Effector CD4-positive, alpha-beta T cell (primary cell): Measurements from ENCODE around the gene ADCY1.

Experiments
- DNase-seq: peaks from one replicate; pipeline ENCODE4 v3.0.0-alpha.2; 2020

The ADCY1 gene

DNA sequence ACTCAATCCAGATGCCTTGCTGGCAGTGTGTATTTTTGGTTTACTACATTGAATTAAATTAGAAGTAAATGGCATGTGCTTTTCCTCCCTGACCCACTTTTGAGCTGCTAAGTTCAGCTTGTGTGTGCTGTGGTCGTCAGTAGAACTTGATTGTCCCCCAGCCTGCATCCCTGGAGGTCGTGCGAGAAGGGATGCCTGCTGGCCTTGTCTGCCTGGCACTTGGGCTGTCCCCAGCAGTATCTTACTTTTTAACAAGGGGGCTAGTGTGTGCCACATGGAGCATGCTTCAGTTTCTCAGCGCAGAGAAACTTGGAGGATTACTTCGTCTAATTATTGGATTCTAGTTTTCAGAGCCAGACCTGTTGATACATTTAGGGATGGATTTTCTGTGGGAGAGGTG, 80.2 kb downstream of the ADCY1 start:
- DNase-seq, result no peak

DNA sequence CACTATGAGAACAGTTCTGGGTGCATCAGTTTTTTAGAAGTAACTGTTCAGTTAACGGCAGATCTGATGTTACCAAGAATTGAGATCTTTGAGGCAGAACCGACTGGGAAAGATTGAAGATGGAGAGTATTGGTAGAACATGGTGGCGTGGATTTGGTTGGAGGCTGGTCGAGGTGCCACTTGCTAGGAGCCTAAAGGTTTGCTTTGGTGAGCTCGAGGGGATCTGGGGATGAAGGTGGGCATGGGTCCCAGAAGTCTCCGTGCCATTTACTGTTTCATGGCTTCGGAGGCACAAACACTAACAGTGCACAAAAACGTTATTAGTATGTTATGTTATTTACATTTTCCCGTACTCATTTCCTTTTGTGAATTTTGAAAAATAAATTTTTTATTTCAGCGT, 81.4 kb downstream of the ADCY1 start:
- DNase-seq, result no peak

DNA sequence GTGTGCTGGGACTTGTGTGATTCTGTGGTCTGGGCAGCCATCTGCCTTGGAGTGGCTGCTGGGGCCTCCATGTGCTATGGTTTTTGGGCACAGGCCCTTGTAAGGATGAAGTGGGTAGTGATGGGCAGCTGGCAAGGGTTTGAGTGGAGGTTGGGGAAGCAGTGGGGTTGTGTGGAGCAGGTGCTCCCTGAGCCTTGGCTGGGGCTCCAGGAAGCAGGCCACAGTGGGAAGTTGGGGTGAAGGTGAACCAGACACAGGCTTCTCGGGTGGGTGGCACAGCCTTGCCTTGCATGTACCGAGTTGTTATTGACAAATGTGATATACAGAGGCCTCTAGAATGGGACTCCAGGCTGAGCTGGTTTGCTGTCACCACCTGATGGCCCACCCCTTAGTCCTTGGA, 82.3 kb downstream of the ADCY1 start:
- DNase-seq, result no peak

DNA sequence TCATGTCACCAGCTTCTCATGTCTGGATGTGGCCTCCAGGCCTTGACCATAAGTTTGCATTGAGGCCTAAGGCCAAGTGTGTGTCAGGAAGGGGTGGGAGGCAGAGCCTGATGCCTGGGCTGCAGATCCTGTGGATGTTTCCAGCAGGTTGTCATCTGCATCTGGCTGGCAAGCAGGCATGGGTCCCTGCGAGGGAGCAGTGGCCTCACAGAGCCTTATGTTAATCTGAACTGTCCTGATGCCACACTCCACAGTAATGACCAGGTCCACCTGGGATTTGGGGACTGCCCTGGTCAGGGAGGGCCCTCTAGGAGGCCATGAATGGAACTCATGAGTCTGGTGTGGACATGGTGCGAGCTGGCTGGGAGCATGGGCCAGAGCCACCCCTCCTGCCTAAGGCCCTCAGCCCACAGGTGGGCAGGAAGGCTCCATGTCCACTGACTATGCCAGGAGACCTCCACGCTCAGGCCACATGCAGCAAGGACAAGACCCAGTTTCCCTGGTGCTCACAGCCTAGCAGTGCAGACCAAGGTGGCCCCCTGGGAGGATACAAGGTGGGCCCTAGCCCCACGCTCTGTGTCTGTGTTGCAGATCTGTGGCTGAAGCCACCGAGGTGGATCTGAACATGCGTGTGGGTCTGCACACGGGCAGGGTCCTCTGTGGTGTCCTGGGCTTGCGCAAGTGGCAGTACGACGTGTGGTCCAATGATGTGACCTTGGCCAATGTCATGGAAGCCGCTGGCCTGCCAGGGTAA, 83.1 kb downstream of the ADCY1 start:
- DNase-seq, result no peak

DNA sequence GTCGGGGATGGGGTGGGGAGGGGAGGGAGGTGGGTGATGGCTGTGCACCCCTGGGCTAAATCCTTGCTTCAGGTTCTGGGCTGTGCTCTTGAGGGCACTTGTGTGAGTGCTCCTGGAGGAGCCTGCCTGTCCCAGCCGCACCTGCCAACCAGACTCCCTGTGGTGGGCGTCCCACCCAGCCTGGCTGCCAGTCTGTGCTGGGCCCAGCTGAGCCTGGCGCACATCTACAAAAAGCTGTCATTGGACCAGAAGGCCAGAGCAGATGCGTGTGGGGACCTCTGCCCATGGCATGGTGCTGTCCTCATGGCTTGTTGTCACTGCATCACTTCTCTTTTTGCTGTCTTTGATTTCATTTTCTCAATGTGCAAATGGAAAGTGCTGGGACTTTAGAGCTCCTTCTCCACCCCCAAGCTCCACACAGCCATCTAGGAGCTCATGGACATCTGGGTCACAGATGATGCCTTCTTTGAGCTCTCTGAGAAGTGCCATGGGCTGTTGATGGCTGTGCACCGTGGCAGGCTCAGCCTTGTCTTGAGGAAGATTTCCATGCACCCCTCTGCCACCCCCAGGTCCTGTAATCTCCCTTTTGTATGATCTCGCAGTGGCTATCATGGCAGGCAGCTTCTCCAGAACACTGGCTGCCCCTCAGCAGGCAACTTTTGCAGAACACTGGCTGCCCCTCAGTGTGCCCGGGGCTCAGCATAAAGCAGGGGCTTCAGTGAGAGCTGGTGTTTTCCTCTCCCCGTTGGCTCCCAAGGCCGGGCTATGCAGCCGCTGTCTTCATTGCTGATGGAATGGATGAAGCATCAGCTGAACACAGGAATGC, 83.9 kb downstream of the ADCY1 start:
- no peak for DNase-seq

DNA sequence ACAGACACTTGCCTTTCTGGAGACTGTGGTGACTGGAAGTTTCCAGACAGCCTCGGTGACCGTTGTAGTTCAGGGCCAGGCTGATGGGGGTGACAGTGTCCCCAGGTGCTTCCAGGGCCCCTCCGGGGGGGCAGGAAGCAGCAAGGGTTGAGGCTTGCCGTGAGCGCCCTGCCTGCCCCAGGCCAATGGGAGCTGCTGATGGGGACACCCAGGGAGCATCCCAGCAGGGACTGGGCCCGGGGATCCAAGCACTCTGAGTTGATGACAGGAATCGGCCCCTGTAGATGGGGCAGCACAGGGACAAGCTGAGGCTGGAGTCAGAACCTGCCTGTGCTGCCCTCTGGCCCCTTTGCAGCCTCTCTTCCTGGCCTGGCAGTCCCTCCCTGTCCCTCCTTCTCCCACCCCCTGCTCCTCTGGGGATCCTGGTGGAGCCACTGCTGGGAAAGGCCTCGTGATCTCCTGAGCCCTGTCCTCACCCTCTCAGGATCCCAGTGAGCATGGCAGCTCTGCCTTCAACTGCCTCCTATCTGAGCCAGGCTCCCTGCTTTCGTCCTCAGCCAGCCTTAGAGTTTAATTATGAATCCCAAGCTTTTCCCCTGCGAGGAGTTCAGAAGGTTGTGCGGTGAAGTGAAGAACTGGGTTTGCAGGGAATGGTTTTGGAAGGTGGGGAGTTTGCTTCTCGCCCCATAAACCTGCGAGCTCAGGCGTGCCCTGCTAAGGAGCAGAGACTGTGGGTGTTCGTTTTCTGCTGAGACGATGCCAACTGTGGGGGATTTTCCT, 84.7 kb downstream of the ADCY1 start:
- DNase-seq, result no peak

DNA sequence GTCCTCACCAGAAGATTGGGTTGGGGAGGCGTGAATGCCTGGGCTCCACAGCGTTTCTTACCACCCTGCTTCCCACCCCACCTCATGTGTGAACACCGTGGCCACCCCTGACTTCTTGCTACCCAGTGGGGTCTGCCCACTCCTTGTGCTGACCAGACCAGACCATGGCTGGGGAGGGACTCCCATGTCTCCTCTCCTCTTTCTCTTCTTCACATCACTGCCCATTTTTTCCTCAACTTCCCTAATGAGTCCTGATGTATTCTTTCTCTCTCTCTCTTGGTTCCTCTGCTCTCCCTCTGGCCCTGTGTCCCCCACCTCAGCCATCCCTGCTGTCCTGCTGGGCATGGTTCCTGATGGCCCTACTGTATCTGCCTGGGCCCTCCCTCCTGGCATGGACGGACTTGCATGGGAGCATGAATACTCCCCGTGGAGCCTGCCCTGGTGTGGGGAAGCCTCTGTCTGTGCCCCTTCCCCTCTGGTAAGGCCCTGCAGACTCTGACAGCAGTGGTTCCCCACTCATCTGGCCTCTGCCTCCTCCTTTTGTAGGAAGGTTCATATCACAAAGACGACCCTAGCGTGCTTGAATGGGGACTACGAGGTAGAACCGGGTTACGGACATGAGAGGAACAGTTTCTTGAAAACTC, 85.5 kb downstream of the ADCY1 start:
- DNase-seq, result no peak

DNA sequence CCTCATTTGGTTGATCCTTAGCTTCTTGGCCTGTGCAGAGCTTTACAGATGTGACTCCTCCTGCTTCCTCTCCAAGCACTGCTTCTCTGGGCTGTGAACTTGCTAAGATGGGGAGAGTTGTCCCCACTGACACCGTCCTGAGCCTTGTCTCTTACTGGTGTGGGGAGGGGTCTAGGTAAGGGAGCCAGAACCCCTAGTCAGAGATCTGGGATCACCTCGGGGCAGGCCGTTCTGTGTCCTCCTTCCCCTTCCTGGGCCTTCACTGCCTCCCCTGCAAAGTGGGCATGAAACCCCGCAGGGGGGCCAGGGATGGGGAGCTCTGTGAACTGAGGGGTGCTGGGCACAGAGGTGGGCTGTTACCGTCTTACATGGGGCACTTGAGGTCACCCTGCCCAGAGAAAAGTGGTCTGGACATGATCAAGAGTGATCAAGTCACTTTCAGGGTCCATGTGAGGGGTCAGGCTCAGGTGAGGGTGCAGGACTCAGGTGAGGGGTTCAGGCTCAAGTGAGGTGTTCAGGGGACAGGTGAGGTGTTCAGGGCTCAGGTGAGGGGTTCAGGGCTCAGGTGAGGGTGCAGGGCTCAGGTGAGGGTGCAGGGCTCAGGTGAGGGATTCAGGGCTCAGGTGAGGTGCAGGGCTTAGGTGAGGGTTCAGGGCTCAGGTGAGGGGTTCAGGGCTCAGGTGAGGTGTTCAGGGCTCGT, 86.2 kb downstream of the ADCY1 start:
- no peak for DNase-seq

DNA sequence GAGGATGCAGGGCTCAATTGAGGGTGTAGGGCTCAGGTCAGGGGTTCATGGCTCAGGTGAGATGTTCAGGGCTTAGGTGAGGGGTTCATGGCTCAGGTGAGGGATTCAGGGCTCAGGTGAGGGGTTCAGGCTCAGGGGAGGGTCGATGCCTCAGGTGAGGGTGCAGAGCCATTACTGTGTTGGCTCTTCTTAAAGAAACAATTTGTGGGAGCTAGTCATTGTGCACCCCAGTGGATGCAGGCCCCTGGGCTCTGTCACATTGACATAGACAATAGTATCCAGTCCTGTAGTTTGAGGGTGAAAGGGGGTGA, 86.7 kb downstream of the ADCY1 start:
- no peak for DNase-seq

DNA sequence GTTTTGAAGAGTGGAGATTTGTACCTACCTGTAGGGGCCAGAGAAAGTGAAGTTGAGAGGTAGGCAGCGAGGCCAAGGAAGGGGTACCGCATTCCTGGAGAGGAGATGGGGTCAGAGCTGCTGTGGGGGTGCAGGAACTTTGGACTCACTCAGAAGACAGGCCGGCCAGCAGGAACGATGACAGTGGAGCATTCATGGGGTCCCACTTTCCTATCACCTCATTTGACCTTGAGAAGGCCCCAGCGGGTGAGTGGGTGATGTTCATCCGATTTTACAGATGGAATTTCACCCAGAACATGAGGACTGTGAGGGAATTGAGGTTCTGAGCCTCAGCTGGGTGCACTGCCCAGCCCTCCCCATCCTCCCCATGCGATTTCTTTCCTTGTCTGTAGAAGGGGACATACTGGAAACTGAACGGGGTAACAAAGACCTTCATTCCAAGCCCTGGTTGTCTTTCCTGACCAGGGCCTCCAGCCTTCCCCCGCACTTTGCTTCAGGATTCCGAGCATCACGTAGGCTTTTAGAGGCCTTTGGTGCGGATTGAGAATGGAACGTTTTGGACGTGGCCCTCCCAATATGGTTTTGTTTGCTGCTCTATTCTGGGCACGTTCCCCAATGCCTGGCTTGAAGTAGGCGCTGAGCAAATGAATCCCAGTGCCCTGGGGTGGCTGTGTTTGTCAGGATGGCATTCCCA, 87.3 kb downstream of the ADCY1 start:
- no peak for DNase-seq

DNA sequence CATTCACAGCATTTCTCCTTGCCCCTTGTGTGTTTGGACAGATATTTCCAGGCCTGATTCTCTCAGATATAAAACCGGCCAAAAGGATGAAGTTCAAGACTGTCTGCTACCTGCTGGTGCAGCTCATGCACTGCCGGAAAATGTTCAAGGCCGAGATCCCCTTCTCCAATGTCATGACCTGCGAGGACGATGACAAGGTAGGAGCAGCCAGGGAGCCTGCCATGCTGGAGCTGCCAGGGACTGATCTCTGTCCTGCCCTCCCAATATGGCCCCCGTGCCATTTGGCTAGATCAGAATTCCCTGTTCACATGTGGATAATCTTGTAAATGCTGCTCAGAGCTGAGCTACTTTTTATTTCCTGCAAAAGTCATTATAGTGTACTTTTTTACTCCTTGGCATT, 87.8 kb downstream of the ADCY1 start:
- DNase-seq, result no peak

DNA sequence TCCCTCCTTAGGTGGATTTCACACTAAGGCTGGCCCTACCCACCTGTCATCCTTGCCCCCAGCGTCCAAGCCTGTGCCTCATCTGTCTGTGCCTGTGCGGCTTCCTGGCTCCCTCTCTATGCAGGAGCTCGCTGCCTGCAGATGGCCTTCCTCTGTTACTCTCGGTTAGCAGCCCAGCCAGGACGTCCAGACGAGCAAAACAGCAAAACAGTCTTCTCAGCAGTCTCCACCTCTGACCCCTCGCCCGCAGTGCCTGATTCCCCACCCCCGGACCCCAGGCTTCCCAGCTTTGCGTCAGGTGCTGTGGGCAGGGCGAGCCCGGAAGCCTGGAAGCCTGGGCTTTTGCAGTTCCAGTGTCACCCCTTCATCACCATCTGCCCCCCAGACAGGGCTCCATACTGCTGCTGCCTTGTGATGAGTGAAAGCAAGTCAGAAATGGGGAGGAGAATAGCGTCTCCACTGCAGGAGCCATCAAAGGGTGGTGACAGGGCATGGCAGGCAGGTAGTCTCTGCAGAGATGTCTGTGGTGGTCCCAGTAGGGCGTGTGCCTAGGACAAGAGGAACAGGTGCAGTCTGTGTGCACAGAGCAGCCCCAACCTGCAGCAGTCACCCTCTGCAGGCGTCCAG, 88.5 kb downstream of the ADCY1 start:
- DNase-seq, result no peak

DNA sequence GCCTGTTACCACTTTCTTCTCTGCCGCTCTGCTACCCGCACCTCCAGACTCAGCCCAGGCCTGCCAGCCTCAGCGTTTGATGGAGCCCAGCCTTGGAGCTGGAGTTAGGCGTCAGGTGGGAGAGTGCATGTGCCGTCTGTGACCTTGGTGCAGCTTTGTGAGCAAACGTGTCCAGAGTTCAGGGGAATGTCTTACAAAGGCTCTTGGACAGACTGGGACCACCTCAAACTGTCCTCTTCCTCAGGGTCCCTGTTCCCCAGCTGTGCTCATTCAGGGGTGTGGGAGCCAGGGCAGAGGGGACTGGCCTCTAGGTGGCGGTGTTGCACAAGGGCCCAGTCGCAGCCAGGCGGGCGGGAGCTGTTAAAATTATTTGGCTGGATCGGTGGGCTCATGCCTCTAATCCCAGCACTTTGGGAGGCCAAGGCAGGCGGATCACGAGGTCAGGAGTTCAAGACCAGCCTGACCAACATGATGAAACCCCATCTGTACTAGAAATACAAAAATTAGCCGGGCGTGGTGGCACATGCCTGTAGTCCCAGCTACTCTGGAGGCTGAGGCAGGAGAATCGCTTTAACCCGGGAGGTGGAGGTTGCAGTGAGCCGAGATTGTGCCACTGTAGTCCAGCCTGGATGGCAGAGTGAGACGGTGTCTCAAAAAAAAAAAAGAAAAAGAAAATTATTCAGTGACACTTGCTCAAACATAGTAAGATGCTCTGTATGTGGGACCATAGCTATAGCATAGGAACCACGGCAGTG, 89.2 kb downstream of the ADCY1 start:
- no peak for DNase-seq

DNA sequence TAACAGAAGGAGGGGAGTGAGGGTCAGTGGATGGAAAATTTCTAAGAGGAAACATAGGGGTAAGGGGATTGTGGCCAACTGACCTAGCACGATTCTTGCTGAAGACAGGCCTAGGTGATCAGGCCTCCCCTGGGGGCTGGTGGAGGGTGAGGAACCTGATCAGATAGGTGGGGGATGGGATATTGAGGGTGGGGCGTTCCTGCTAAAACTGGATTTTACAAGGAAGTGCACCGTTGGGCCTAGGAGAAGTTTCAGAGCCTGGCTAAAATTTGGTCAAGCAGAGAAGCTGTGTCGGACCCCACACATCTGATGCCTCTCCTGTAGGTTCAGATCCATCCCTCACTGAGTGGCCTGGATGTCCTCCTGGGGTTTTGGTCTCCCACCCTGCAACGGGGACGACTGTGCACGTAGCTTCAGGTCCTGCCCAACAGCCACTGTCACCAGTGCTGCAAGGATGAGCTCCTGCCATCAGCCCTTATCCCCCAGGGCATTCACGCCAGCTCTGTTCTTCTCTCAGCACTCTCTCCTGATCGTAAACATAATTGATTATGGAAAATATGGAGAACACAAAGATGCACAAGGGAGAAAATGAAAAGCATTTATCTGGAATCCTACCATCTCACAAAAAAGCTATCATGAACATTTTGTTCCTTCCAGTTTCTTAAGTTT, 89.9 kb downstream of the ADCY1 start:
- no peak for DNase-seq

DNA sequence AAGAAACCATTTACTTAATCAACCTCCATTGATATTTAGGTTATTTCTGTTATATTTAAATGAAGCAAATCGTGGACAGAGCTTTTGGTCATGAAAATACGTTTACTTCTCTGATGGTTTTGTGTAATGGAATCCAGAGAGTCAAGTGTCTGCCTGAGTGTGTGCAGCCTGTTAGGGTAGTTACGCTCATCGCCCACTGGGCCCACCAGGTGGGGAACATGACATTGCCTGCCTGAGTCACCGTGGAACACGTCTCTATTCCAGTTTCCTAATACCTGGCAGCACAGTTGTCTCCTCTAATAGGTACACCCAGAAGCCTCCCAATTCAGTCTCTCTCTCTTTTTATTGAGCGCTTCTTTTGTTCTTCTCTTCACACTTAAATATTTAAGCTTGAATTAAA, 91.0 kb downstream of the ADCY1 start:
- DNase-seq, result no peak

DNA sequence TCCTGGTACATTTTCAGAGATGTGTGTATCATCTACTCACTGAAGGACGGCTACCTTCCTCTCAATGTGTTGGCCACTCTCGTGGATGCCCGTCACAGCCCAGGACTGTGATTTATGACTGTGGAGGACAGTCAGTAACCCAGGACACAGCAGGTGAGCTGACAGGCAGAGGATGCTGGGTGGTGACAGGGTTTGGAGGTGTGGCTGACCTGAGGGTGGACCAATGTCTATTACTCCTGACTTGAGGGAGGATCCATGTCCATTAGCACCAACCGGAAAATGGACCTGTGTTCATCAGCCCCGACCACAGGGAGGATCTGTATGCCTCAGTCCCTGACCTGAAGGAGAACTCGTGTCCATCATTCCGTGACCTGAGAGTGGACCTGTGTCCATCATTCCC, 96.1 kb downstream of the ADCY1 start:
- DNase-seq, result no peak

DNA sequence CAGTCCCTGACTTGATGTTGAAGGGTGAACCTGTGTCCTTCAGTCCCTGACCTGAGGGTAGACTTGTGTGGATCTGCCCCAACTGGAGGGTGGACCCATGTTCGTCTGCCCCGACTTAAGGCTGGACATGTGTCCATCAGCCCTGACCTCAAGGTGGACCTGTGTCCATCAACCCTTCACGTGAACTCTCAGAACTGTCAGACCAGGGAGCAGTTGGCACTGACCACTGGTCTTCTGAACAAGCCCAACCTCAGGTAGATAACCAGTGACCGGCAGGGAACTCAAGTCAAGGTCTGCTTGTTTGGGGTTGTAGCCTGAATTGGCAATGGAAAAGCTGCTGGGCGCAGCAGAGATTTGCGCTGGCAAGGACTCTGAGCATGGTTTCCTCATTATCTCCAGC, 96.5 kb downstream of the ADCY1 start:
- DNase-seq, result no peak

DNA sequence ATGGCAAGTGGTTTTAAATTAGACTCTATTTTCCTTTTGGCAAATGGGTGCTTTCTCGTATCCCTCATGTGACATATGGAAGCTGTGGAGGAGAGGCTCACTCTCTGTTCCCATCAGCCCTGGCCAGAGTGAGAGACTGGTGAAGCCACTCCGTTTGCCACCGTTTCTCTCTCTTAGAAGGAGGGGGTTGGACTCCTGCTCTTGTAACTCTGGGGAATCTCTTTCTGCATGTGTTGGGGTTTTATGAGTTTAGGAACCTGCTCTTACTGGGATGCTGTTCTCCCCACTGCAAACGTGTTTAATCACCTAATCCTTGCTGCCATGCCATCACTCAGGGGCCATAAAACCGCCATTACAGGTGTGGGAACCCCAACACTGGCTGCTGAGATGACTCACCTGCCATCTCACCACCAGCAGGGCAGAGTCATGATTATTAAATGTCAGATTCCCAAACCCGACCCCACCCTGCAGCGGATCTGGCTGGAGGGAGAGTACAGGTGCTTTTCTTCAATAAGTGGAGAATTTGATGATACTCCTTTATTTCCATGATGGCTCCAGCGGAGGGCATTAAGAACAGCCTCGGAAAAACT, 103.2 kb downstream of the ADCY1 start:
- no peak for DNase-seq

DNA sequence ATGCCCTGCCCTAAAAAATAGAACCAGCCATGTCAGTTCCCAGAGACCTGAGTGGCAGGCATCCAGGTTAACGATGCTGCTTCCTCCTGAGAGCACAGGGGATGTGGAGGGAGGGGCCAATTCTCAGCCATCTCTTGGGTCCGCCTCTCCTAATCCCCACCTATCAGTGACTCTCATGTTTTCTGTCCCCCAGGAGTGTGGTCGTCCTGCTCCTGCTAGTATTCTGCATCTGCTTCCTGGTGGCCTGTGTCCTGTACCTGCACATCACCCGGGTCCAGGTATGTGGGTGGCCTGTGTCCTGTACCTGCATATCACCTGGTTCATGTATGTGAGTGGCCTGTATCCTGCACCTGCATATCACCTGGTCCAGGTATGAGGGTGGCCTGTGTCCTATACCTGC, 105.3 kb downstream of the ADCY1 start:
- no peak for DNase-seq

DNA sequence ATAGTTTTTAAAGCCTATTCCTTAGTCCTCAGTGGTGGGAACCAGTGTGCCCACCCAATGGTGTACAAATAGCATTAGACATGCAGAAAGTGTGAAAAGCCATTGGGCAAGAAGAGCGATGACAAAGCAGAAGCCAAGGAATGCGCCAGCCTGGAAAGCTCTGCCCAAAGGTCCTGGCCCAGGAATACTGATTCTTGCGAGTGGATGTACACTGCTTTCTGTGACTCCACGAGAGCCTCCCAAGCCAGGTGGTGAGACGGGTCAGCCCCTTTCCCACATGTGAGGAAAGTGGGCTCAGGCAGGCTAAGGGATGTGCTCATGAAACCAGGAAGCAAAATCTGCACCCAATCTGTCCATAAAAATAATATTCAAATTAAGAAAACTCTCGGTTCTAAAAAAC, 106.6 kb downstream of the ADCY1 start:
- no peak for DNase-seq
